Measurements from ENCODE around the gene FBXO2.
A peak's percentile ranks its signal among the peaks of the same experiment; 100 is the strongest.

The FBXO2 gene

DNA sequence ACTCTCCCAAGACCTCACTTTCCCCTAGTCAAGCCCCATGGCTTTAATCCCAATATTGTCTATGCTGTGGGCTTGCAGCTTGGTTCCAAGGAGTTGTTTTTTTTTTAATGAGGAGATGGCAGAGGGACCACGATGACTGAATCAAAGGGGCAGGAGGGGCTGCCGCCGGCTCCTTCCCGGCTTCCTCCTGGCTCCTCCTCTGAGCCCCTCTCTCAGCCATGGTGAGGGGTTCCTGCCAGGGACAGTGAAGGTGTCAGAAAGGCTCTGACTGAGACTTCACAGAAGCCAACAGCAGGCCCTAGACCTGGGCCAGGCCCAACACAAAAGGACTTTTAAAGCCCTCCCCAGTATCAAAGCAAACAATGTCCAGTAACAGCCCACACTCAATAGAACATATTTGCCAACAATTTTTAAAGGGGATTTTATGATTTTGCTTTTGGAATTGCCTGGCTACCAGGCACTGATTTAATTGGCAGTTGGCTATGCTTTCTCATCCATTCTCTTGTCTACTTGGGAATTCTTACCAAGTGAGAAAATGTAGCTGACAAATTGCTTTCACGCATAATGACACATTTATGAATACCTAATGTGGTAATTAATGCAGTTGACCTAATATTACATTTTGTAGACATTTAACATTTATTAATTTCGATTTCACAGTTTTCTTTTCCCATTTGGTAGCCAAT lies 54.2 kb downstream of the FBXO2 start:
- no peak for DNase-seq (ENCODE audit: low read depth)
- no peak for TF ChIP-seq CTCF (conservative IDR thresholded peaks at IDR 0.05; ENCODE audit: low read depth, low read length)
- H3K4me3 ChIP-seq (ENCODE audit: low read depth, low read length), result no peak overlapping the region

- TF ChIP-seq CTCF (conservative IDR thresholded peaks at IDR 0.05; ENCODE audit: low read depth, low read length), result no peak
- H3K4me3 ChIP-seq (ENCODE audit: low read depth, low read length), result no peak overlapping the region
- peak; percentile 4 for DNase-seq (ENCODE audit: low read depth)
These were observed 55.8 kb downstream of the FBXO2 start for GRCh38 chr1:11598461-11598860.
